Epithelial cell of esophagus (primary cell): ENCODE results near the gene CHST8.
A peak's percentile ranks its signal among the peaks of the same experiment; 100 is the strongest.

Source experiments
- DNase-seq: peaks from one replicate; pipeline ENCODE4 v3.0.0; 2010; ENCODE audit warnings: low read depth
- H3K4me3 ChIP-seq: 2 replicates; pipeline ENCODE4 v1.5.1; 2011; ENCODE audit warnings: mild to moderate bottlenecking, low read length, control low read depth
- CTCF ChIP-seq: IDR thresholded peaks from 2 replicates; pipeline ENCODE4 v1.5.1; 2011; ENCODE audit warnings: low read depth, mild to moderate bottlenecking, low read length, control low read depth, inconsistent platforms; ENCODE audit not compliant: insufficient read depth; ENCODE audit errors: missing control alignments

CHST8 gene

DNA sequence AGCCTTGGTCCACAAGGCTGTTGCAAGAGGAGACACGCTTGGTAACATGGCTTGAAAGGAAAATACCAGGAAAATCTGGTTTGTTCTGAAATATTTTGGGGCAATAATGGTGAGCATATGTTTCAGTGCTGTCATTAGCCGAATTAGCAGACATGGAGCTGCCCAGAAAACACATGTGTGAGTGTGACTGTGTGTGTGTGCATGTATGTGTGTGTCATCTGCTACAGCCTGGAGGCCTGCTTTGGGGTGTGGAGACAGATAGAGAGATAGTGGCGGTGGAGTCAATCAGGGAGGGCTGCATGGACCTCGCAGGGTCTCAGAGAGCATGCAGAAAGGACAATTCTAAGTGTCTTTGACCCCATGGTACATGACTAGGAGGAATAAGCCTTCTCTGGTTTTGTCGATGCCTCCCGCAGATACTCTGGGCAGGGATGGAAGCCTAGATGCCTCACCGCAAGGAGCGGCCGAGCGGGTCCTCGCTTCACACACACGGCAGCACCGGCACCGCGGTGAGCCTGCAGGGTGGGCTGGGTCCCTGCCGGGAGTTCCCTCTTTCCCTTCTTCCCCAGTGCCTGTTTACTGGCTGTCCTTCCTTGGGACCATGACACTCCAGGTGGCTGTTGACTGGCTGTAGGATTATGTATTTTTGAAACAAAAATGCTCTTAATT lies 178.4 kb downstream of the CHST8 start:
- no peak overlapping the region for H3K4me3 ChIP-seq
- DNase-seq, result no peak
- no peak for TF ChIP-seq CTCF

DNA sequence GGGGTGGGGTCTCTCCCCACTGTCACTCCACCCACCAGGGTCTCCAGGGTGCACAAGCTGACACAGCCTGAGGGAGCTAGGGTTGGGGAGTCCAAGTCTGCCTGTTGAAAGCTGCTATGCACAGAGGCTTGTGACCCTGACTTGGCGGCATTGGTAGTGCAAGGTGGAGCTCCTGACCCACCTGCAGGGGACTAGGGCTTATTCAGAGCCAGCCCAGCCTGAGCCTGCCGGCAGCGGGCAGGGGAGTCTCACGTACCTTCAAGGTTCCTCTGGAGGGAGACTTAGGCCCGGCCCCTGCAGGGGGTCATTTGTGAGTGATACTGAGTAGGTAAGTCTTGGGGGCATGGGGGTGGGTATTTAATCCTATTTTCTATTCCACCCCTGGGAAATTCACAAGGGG lies 179.7 kb downstream of the CHST8 start:
- DNase-seq, result no peak
- no peak for TF ChIP-seq CTCF
- no peak overlapping the region for H3K4me3 ChIP-seq

GRCh38 chr19:33802001-33802400 lies 180.2 kb downstream of the CHST8 start:
- no peak for TF ChIP-seq CTCF
- DNase-seq, result no peak
- no peak overlapping the region for H3K4me3 ChIP-seq

DNA sequence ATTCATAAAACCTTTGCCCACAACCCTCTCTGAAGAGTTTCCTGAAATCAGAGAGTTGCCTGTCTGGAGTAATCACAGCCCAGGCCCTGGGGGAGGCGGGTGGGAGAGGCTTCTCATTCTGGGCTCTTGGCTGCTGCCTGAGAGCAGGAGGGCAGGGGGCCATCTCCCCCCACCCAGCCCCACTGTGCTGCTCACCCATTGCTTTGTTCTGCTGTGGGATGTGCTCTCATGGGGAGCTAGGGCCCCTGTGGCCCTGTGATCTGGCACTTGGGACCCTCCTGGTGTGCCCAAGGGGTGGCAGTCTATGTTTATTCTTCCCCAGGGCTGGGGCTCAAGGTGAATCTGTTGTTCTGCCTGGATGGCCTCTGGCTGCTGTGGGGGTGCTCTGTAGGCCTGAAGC lies 181.0 kb downstream of the CHST8 start:
- DNase-seq, result no peak
- no peak for TF ChIP-seq CTCF

GRCh38 chr19:33803383-33803782 lies 181.6 kb downstream of the CHST8 start:
- DNase-seq, result no peak
- no peak for TF ChIP-seq CTCF

More for the DNA sequence above, 181.0 kb downstream of the CHST8 start:
- no peak overlapping the region for H3K4me3 ChIP-seq

DNA sequence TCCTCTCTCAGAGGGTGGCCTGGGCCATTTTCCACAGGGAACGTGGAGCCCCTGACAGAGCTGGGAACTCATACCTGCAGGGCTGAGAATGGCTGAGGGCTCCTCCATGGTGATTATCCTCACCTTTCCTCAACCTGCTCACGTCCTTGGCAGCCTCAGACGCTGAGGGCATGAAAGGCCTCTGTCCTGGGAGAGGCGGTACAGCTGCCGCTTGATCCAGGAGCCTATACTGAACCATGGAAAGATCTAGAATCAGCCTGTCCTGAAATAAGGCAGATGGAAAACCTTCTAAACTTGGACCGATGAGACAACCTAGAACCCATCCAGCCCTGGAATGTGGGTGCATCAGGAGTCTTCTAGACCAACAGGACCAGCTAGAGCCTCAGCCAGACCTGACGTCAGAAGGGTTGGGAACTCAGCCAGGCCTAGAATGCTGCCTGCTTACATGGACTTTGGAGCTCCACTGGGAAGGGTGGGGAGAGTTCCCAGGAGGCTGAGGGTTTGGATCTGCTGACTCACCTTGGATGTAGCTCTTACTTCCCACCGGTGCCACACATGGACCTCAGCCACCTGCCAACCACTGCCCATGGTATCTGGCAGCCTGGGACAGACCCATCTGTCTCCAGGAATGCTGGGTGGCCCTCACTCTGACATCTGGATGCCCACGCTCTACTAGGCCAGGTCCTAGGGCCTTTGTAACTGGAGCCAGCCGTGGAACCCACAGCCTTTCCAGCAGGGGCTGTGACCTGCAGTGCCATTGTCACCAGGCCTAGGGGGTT lies 182.5 kb downstream of the CHST8 start:
- H3K4me3 ChIP-seq, result no peak overlapping the region
- TF ChIP-seq CTCF, result no peak
- DNase-seq, result peak; percentile 90

More at GRCh38 chr19:33803383-33803782, 181.6 kb downstream of the CHST8 start:
- no peak overlapping the region for H3K4me3 ChIP-seq
